UCSD-AML1 (cell line): ENCODE measurements around the gene PYGL.

Experiments
- DNase-seq: peaks from one replicate; lab custom pipeline; 2025; ENCODE audit not compliant: unreplicated experiment; lab: John Stamatoyannopoulos, UW

Gene PYGL

DNA sequence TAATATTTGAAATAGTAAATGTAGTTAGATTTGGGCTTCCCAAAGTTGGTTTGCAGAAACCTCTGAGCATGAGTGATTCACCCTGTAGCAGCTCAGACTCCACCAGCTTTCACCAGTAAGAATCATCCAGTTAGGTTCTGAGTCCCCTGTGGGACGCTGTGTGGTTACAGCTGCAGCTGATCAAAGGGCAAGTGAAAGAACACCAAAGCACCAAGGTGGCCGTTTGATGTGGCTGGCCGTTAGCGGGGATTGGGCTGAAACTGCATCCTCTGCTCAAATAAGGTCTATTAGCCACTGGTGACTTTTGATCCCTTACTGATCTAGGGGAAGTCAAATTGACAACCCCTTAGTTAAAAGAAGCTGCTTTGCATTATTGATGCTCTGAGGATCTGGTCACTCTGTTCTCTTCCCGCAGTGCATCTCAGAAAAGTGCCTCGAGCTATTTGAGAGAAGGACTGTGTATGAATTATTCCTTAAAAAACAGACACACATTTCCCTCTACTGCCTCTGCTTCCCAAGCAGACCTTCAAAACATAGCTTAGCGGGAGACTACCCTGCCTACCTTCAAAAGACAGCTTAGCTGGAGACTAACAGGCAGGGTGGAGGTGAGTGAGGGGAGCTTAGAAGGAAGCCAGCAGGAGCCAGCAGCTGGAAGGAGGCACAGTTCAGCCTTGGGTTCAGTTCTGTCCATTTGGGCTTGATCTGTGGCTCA is 68.8 kb downstream of the PYGL start:
- no peak for DNase-seq

DNA sequence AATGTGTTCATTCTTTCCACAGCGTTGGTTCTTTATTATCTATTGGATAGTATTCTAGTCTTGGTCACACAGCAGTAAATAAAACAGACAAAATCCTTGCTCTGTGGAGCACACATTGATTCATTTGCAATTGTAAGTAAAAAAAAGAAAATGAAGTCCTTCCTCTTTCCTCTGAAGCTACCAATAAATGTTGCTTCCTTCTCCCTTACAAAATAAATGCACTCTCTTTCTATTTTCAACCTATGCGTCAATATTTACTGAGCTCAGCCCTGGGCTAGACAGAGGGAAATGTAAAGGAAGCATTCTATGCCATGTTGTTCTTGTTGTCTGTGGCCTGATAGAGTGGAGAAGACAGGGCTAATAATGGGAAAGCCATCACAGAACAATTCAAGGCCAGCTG is 69.5 kb downstream of the PYGL start:
- no peak for DNase-seq

DNA sequence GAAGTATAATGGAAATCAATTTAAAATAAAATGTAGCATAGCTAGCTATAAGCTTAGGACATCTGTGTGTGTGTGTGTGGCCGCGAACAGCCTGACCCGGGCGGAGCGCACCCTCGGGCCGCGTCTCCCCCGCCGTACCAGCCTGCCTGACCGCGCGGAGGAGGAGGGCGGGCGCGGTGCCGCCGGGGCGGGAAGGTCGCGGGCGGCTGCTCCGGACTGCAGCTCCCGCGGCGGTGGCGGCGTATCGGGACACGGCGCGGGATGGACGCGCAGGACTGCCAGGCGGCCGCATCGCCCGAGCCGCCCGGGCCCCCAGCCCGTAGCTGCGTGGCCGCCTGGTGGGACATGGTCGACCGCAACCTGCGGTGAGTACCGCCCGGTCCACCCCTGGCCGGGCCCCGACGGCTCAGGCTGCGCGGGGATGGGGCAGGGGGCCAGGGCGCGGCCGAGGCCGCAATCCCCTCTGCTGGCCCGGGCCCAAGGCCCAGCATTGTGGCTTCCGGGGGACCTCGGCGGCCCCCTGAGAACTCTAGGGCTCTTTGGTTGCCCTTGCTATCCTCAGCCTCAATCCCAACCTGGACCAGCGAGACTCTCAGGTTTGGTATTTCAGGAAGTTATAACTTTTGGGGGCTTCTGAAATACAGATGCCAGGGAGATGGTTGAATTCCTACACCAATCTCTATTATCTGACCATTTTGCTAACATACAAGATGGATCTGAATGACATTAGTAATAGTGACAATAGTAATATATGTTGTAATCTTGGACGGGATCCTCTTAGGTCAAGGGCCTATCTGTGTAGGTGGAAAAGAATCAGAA is 72.2 kb downstream of the PYGL start, which contains the start of gene ABHD12B:
Gene ABHD12B (plus strand): TSS at position 140 of the 819 bp plus-strand sequence. CDS start 122 bp downstream, at position 262.
- DNase-seq = no peak

DNA sequence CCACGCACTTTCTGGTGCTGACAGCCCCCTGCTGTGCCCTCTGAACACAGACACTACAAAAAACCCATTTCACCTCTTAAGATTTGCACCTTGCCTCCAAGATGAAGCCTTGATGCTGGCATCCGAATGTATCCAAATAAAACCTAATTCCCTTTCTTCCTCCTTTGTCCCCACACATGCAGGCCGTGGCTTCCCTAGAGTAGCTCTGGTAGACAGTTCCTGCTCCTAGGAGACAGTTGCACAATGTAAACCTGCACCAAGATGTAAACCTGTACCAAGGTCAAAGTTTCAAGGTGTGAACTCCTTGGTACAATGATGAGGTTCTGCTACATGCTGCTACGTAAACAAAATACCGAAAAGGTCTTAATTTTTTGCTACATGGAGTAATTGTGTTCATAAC is 73.1 kb downstream of the PYGL start:
- no peak for DNase-seq

DNA sequence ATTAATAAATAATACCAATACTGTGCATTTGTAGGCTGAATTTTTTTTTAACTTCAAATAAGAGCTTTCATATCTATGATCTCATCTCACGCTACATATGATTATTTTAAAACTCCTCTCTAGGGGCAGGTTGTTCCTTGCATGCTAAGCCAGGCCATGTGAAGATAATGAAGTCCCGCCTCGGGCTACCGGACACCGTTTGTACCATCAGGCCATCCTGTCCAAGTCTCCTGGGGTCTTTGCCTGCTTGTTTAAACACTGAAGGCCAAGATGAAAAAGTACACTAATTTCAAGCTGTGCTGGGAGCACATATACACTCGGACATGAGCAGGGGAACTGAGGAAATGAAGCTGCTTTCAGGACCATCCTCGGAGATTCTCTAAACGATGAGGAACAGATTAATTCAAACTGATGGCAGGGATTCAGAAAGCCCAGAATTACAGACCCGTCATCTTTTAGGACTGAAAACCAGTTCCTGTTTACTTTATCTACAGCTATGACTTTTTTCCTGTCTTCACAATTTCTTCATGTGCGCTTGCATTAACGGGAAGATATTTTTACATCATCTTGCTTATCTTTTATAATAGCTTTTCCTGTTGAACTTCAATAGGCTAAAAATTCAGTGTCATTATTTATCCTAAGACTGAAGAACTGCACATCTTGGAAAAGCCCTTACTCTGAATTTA is 78.7 kb downstream of the PYGL start:
- DNase-seq = no peak

DNA sequence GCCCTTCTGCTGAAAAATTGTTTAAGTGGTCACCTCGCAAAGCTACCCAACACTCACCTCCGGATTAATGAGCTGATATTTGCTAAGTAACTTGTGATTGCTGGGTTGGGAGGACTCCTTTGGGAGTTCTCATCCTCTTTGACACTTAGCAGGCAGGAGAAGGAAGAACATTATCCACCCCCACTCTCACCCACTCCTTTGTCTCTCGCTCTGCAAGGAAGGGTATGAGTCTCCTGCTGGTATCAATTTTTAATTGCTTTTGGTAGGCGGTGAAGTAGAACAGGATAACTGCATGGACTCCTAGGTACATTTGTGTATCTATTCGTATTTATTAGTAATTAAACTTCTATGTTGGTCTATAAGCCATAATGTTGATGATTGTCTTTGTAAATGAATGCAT is 79.3 kb downstream of the PYGL start:
- DNase-seq = no peak

DNA sequence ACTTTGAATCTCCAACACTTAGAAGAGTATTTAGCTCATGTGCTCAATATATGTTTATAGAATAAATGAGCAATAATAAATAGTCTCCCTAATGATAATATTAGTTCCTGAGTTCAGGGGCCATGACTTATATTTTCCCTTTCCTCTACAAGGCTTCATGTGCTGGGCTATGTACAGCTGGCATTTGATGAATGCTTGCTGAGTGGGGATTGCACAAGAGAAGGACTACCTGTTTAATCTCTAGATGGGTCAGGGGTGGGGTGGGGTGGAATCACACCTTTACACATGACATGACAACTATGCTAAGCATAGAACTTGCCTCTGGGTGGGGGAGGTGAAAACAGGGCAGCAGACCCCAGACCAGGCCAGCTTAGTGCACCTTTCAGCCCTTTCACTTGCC is 80.0 kb downstream of the PYGL start:
- DNase-seq = no peak

DNA sequence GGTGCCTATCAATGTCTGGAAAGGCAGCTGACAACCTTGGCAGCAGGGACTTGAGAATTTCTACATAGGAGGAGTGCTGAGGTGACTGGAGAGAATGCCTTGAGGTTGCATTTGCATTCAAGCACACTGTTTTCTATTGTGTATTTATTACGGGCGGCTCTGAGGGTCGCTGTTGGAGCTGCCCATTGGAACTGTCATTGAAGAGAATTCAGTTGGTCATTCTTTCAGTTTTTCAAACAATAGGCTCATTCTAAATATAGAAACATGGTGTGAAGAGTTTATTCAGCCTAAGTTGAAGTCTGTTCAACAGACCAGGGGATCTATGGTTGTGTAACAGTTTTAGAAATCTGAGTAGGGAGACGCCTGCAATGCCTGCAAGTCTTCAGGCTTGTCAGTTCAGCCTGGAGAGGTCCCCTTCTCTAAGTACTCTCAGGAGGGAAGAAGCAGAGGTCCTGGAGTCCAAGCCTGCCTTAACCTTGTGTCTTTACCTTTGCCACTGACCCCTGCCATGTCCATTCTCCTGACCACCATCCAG is 82.2 kb downstream of the PYGL start:
- DNase-seq = no peak

DNA sequence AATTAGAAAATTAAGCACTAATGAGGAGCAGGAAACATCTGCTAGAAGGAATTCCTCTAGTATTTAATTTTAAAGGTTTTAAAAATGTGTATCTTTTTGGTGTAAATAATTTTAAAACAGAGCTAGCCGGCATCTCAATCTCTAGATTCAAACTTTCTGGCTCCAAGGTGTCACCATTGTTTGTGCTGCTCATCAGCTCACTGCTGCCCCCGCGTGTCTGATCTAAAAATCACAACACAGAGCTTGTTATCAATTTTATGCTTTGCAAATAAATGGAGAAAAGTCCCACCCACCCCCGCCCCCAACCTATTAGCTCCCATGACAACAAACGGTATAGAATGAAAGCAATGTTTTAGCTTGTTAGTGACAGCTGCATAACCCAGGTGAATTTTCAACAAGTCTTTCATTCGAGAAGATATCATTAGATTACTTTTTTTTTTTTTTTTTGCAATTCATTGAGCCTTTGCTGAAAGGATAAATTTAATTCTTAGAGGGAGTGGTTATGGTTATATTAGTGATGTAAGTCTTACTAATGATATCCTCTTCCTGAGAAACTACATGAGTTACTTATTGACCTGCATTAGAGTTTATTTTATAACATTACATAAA is 83.7 kb downstream of the PYGL start:
- DNase-seq = peak; percentile 81

DNA sequence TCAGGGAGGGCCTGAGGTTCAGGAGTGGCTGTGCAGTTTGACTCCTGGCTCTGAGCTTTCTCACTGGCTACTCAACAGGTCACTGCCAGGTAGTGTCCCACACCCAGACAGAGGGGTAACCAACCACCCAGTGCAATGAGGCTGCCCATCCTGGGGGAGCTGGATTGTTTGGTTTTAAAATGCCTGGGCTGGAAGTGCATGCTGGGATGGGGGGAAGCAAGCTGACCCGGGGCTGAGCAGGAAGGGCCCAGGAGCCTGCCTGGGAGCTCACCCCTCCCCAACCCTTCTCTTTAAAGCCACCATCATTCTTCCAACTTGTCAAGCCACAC is 85.0 kb downstream of the PYGL start:
- no peak for DNase-seq

DNA sequence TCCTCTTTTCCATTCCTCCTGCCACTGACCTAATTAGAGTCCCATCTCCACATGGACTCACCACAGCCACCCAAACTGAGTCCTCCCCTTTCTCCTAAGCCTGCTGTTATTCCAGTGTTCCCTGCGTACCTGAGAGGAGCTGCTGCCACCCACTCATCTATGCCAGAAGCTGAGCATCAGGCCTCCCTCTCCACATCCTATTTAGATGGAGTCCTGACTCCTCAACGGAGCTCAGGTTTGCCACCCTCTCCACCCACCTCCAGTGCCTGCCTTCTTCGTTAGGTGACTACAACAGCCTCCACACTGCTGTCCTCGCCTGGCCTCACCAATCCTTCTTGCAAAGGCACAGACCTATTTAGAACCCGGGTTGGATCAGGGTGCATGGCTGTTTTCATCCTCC is 87.6 kb downstream of the PYGL start:
- DNase-seq = no peak

DNA sequence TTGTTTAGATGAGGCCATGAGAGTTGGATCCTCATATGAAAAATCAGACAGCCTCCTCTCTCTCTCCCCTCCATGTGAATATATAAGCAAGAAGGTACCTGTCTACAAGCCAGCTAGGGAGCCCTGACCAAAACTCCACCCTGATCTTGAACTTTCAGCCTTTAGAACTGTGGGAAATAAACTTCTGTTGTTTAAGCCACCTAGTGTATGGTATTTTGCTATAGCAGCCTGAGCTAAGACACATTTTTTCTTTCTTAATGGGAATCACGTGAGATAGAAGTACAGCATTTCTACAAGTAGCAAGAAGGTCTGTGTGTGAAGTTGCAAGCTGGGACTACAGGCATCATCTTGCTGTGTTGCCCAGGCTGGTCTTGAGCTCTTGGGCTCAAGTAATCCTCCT is 88.7 kb downstream of the PYGL start:
- no peak for DNase-seq
